ENCODE measurements around the gene CTSF.

Gene CTSF

GRCh38 chr11:66555416-66555815 lies 13.0 kb downstream of the CTSF start:
- no peaks in the 10 kb centered on the region for H4K20me1 ChIP-seq (ENCODE audit: insufficient read depth, low read length)
- no peak overlapping the region for H3K9ac ChIP-seq (ENCODE audit: low read length)

GRCh38 chr11:66554602-66555001 lies 13.8 kb downstream of the CTSF start:
- H3K9me2 ChIP-seq (ENCODE audit: low read depth, low read length): no peaks in the 10 kb centered on the region
- no peak for TF ChIP-seq EZH2 (IDR thresholded peaks at IDR 0.05; ENCODE audit: borderline replicate concordance, low read length)
- no peak for TF ChIP-seq CTCF (IDR thresholded peaks at IDR 0.05; ENCODE audit: low read length)

More at GRCh38 chr11:66555416-66555815, 13.0 kb downstream of the CTSF start:
- Histone ChIP-seq H3K36me3 (ENCODE audit: insufficient read depth, low read length) (no peaks in the 10 kb centered on the region), H3K9me2 (ENCODE audit: low read depth, low read length) (no peaks in the 10 kb centered on the region), H3K9me3 (ENCODE audit: low read length) (no peaks in the 10 kb centered on the region), H3K4me1 (ENCODE audit: insufficient read depth, low read length, severe bottlenecking) (no peaks in the 10 kb centered on the region), H3K4me3 (ENCODE audit: low read depth, low read length, poor library complexity, severe bottlenecking) (no peak overlapping the region), H3K27ac (ENCODE audit: low read depth, low read length, poor library complexity, severe bottlenecking) (no peak overlapping the region), H3F3A (ENCODE audit: insufficient read depth, low read length) (no peaks in the 10 kb centered on the region), H3K27me3 (ENCODE audit: insufficient read depth, low read length) (no peaks in the 10 kb centered on the region; the same call in 1 of the 2 replicates), H3K79me2 (ENCODE audit: insufficient read depth, low read length) (no peaks in the 10 kb centered on the region), H3K4me2 (ENCODE audit: low read length) (no peak overlapping the region), H2AFZ (ENCODE audit: low read length) (no peak overlapping the region)
- TF ChIP-seq CTCF (IDR thresholded peaks at IDR 0.05; ENCODE audit: low read length) (no peak), EZH2 (IDR thresholded peaks at IDR 0.05; ENCODE audit: borderline replicate concordance, low read length) (no peak)

GRCh38 chr11:66550887-66551286 lies 17.5 kb downstream of the CTSF start:
- Histone ChIP-seq H3F3A (ENCODE audit: insufficient read depth, low read length) (no peaks in the 10 kb centered on the region), H3K4me3 (ENCODE audit: low read depth, low read length, poor library complexity, severe bottlenecking) (no peak overlapping the region), H3K9ac (ENCODE audit: low read length) (no peak overlapping the region), H4K20me1 (ENCODE audit: insufficient read depth, low read length) (no peaks in the 10 kb centered on the region), H3K9me2 (ENCODE audit: low read depth, low read length) (no peaks in the 10 kb centered on the region), H3K27ac (ENCODE audit: low read depth, low read length, poor library complexity, severe bottlenecking) (no peak overlapping the region), H3K79me2 (ENCODE audit: insufficient read depth, low read length) (no peaks in the 10 kb centered on the region), H3K9me3 (ENCODE audit: low read length) (no peaks in the 10 kb centered on the region), H3K4me2 (ENCODE audit: low read length) (no peak overlapping the region), H3K36me3 (ENCODE audit: insufficient read depth, low read length) (no peaks in the 10 kb centered on the region), H3K27me3 (ENCODE audit: insufficient read depth, low read length) (peaks cover 3% of the 10 kb centered on the region; the same call in 1 of the 2 replicates), H2AFZ (ENCODE audit: low read length) (no peak overlapping the region), H3K4me1 (ENCODE audit: insufficient read depth, low read length, severe bottlenecking) (peaks cover 9% of the 10 kb centered on the region)
- TF ChIP-seq CTCF (IDR thresholded peaks at IDR 0.05; ENCODE audit: low read length) (no peak), EZH2 (IDR thresholded peaks at IDR 0.05; ENCODE audit: borderline replicate concordance, low read length) (no peak)

More at GRCh38 chr11:66554602-66555001, 13.8 kb downstream of the CTSF start:
- H3K79me2 ChIP-seq (ENCODE audit: insufficient read depth, low read length): no peaks in the 10 kb centered on the region
- H3K27me3 ChIP-seq (ENCODE audit: insufficient read depth, low read length): no peaks in the 10 kb centered on the region; the same call in 1 of the 2 replicates
- no peak overlapping the region for H3K9ac ChIP-seq (ENCODE audit: low read length)
- no peak overlapping the region for H3K27ac ChIP-seq (ENCODE audit: low read depth, low read length, poor library complexity, severe bottlenecking)
- H2AFZ ChIP-seq (ENCODE audit: low read length): no peak overlapping the region
- H4K20me1 ChIP-seq (ENCODE audit: insufficient read depth, low read length): no peaks in the 10 kb centered on the region
- H3K9me3 ChIP-seq (ENCODE audit: low read length): no peaks in the 10 kb centered on the region
- H3F3A ChIP-seq (ENCODE audit: insufficient read depth, low read length): no peaks in the 10 kb centered on the region
- no peak overlapping the region for H3K4me3 ChIP-seq (ENCODE audit: low read depth, low read length, poor library complexity, severe bottlenecking)
- H3K36me3 ChIP-seq (ENCODE audit: insufficient read depth, low read length): no peaks in the 10 kb centered on the region
- H3K4me1 ChIP-seq (ENCODE audit: insufficient read depth, low read length, severe bottlenecking): no peaks in the 10 kb centered on the region
- no peak overlapping the region for H3K4me2 ChIP-seq (ENCODE audit: low read length)
